ENCODE measurements around the gene ASPM. TPM values are rescaled to one million over a fixed set of nuclear protein-coding genes. Genes with fewer than 3 reads are reported as not detected.
A peak's percentile ranks its signal among the peaks of the same experiment; 100 is the strongest.

ASPM gene, protein sequence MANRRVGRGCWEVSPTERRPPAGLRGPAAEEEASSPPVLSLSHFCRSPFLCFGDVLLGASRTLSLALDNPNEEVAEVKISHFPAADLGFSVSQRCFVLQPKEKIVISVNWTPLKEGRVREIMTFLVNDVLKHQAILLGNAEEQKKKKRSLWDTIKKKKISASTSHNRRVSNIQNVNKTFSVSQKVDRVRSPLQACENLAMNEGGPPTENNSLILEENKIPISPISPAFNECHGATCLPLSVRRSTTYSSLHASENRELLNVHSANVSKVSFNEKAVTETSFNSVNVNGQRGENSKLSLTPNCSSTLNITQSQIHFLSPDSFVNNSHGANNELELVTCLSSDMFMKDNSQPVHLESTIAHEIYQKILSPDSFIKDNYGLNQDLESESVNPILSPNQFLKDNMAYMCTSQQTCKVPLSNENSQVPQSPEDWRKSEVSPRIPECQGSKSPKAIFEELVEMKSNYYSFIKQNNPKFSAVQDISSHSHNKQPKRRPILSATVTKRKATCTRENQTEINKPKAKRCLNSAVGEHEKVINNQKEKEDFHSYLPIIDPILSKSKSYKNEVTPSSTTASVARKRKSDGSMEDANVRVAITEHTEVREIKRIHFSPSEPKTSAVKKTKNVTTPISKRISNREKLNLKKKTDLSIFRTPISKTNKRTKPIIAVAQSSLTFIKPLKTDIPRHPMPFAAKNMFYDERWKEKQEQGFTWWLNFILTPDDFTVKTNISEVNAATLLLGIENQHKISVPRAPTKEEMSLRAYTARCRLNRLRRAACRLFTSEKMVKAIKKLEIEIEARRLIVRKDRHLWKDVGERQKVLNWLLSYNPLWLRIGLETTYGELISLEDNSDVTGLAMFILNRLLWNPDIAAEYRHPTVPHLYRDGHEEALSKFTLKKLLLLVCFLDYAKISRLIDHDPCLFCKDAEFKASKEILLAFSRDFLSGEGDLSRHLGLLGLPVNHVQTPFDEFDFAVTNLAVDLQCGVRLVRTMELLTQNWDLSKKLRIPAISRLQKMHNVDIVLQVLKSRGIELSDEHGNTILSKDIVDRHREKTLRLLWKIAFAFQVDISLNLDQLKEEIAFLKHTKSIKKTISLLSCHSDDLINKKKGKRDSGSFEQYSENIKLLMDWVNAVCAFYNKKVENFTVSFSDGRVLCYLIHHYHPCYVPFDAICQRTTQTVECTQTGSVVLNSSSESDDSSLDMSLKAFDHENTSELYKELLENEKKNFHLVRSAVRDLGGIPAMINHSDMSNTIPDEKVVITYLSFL (N-terminal part only)
- 38.6 and 57.6 TPM in 2 replicates for total RNA-seq (2021)
- percentile 96 among the genes with signal in this experiment for Bru-seq, nascent RNA
- percentile 94 among the genes with signal in this experiment for BruChase-seq, experiment 1, labeled RNA remaining after a 2-hour chase
- BruChase-seq, experiment 2, labeled RNA remaining after a 6-hour chase = percentile 96 among the genes with signal in this experiment
- long read RNA-seq, full-length matches to known transcripts = 2 of 6 reads
- long read RNA-seq, partial matches to known transcripts = 4 of 6 reads
- long read RNA-seq, other reads (novel, unspliced or antisense) = 0 of 6 reads

GRCh38 chr1:197146101-197147095, at the start of gene ASPM:
TSS of gene ASPM (minus strand) at chr1:197146669. CDS start at chr1:197146437, 232 bp downstream.
- Histone ChIP-seq H3K9me2 (ENCODE audit: insufficient read depth) (no peaks in the 10 kb centered on the region), H3F3A (ENCODE audit: insufficient read depth, low read depth) (no peaks in the 10 kb centered on the region), H2AFZ (peak within 1 kb of the TSS; percentile 97), H3K4me1 (replicated peaks; ENCODE audit: insufficient read depth) (peaks cover 22% of the 10 kb centered on the region), H3K27ac (peak within 1 kb of the TSS; percentile 43), H3K9me3 (ENCODE audit: insufficient read depth, low read depth) (no peaks in the 10 kb centered on the region), H3K36me3 (ENCODE audit: low read depth) (peaks cover 14% of the 10 kb centered on the region; the same call in 1 of the 2 replicates), H3K79me2 (ENCODE audit: low read depth) (peaks cover 50% of the 10 kb centered on the region), H3K27me3 (ENCODE audit: insufficient read depth, low read depth) (no peaks in the 10 kb centered on the region), H4K20me1 (ENCODE audit: insufficient read depth) (no peaks in the 10 kb centered on the region; the same call in none of the 2 replicates), H3K4me2 (peak within 1 kb of the TSS; percentile 98), H3K4me3 (peak within 1 kb of the TSS; percentile 84)
- POLR2A ChIA-PET (ENCODE audit: unreplicated experiment) = no interaction called here
- CTCF ChIA-PET = no interaction called here
- no peak for TF ChIP-seq EZH2 (IDR thresholded peaks at IDR 0.05; ENCODE audit: low read depth)
- TF ChIP-seq CTCF (conservative IDR thresholded peaks at IDR 0.05) = no peak
- intact Hi-C loops (cut with micrococcal nuclease; ENCODE audit: unreplicated experiment) = no loop called here
- peak; percentile 87 to 90 for DNase-seq
- BruUV-seq (replicated peaks) = TSS peak; percentile 89

DNA sequence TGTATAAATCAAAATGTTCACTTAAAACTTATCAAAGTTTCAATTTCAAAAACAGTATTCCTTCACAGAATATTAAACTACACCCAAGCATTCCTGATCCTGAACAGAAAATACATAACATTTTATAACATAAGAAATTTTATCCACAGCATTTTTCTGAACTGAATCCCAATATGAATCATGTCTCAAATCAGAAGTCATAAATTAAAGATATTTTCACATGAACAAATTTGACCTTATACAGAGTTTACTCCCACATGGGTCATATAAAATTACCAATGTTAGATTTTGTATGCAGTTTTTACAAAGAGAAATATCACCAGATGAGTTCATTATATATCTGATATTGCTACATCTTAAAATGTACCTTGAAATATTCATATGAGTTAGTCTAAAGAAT, 48.6 kb upstream of the ASPM start:
- H3K79me2 ChIP-seq (ENCODE audit: low read depth) = peaks cover 42% of the 10 kb centered on the region
- intact Hi-C loops (cut with micrococcal nuclease; ENCODE audit: unreplicated experiment) = no loop called here

More for the DNA sequence above, 48.6 kb upstream of the ASPM start:
- DNase-seq = no peak
- TF ChIP-seq EZH2 (IDR thresholded peaks at IDR 0.05; ENCODE audit: low read depth) (no peak), CTCF (conservative IDR thresholded peaks at IDR 0.05) (no peak)
- Histone ChIP-seq H3K9me2 (ENCODE audit: insufficient read depth) (no peaks in the 10 kb centered on the region), H3K4me1 (replicated peaks; ENCODE audit: insufficient read depth) (peaks cover 38% of the 10 kb centered on the region), H3K4me3 (no peak overlapping the region), H3K27ac (no peak overlapping the region), H3K9me3 (ENCODE audit: insufficient read depth, low read depth) (no peaks in the 10 kb centered on the region), H2AFZ (no peak overlapping the region), H3K36me3 (ENCODE audit: low read depth) (peaks cover 16% of the 10 kb centered on the region), H4K20me1 (ENCODE audit: insufficient read depth) (peaks cover 3% of the 10 kb centered on the region; the same call in 1 of the 2 replicates), H3K27me3 (ENCODE audit: insufficient read depth, low read depth) (no peaks in the 10 kb centered on the region), H3K4me2 (peak overlapping the region; percentile 5; the same call in 1 of the 2 replicates), H3F3A (ENCODE audit: insufficient read depth, low read depth) (no peaks in the 10 kb centered on the region)
- CTCF ChIA-PET = interaction anchor here (0.7 kb wide), 1 partner anchor 13 kb away, joined by 3 read pairs; no protein-coding TSS in a partner anchor
- POLR2A ChIA-PET (ENCODE audit: unreplicated experiment) = no interaction called here
- BruUV-seq (replicated peaks) = no TSS peak
